Brain microvascular endothelial cell (primary cell): Measurements from ENCODE around the gene PCSK2.

Experiments used
- DNase-seq: peaks from one replicate; pipeline ENCODE4 v3.0.0-alpha.2; 2020
- H3K27ac ChIP-seq: fragments of 250-450 bp; sonication (Bioruptor Pico); 2 replicates; pipeline ENCODE4 v1.5.1; 2020; ENCODE audit warnings: mild to moderate bottlenecking, moderate library complexity
- H3K27me3 ChIP-seq: fragments of 250-450 bp; sonication (Bioruptor Pico); replicated peaks from 2 replicates; pipeline ENCODE4 v1.5.1; 2020; ENCODE audit warnings: mild to moderate bottlenecking
- H3K36me3 ChIP-seq: fragments of 250-450 bp; sonication (Bioruptor Pico); replicated peaks from 2 replicates; pipeline ENCODE4 v1.5.1; 2020; ENCODE audit warnings: mild to moderate bottlenecking
- H3K4me3 ChIP-seq: 2 replicates; pipeline ENCODE4 v1.5.1; 2011; ENCODE audit warnings: low read depth, mild to moderate bottlenecking, control low read depth, low read length, moderate library complexity
- in situ Hi-C: cut with HindIII; loops from 2 replicates; pipeline ENCODE4 v1.10.0; 2017; ENCODE audit warnings: low sequenced_read_pairs, low pct_ligation_motif_present
- TF ChIP-seq, protein P1 (sequence below): IDR thresholded peaks from 2 replicates; pipeline ENCODE4 v1.5.1; 2011; ENCODE audit warnings: low read depth, mild to moderate bottlenecking, moderate library complexity, low read length, control low read depth, inconsistent platforms; ENCODE audit errors: missing control alignments

The PCSK2 gene

DNA sequence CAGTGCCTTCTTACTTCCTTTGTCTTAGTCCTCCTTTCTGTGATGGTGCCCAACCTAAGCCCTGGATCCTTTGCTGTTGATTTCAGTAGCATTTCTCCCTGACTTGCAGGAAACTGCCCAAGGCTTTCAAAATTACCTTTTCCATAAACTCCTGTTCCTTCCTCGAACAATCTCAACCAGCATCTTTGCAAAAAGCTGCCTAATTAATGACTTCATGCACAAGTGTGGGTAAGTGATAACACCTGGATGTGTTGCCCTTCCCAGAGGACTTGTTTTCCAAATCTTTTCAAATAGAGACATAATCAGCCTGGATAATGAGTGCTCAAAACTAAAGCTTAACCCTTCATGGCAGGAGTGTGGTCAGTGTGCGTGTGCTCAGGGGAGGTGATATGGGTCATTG, 118.0 kb downstream of the PCSK2 start:
- Histone ChIP-seq H3K36me3 (no peaks in the 10 kb centered on the region), H3K27me3 (no peaks in the 10 kb centered on the region), H3K27ac (no peak overlapping the region), H3K4me3 (no peak overlapping the region)
- in situ Hi-C loops, result no loop called here
- DNase-seq, result no peak
- TF ChIP-seq, protein P1, sequence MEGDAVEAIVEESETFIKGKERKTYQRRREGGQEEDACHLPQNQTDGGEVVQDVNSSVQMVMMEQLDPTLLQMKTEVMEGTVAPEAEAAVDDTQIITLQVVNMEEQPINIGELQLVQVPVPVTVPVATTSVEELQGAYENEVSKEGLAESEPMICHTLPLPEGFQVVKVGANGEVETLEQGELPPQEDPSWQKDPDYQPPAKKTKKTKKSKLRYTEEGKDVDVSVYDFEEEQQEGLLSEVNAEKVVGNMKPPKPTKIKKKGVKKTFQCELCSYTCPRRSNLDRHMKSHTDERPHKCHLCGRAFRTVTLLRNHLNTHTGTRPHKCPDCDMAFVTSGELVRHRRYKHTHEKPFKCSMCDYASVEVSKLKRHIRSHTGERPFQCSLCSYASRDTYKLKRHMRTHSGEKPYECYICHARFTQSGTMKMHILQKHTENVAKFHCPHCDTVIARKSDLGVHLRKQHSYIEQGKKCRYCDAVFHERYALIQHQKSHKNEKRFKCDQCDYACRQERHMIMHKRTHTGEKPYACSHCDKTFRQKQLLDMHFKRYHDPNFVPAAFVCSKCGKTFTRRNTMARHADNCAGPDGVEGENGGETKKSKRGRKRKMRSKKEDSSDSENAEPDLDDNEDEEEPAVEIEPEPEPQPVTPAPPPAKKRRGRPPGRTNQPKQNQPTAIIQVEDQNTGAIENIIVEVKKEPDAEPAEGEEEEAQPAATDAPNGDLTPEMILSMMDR, result no peak

DNA sequence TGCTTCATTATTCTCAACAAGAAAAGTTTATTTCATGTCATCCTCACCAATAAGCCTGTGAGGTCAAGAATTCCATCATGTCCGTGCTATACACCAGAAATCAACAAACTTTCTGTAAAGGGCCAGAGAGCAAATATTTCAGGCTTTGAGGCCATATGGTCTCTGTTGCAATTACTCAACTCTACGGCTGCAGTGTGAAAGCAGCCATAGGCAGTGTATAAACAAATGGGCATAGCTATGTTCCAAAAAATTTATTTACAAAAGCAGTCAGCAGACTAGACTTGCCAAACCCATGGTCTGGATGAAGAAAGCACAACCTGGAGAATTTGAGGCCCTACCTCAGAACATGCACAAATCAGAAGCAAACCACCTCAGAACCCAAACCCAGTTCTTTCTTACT, 118.5 kb downstream of the PCSK2 start:
- no peak for DNase-seq
- no peaks in the 10 kb centered on the region for H3K27me3 ChIP-seq
- TF ChIP-seq, protein P1, result no peak
- no peaks in the 10 kb centered on the region for H3K36me3 ChIP-seq
- H3K4me3 ChIP-seq, result no peak overlapping the region
- H3K27ac ChIP-seq, result no peak overlapping the region
- in situ Hi-C loops, result no loop called here

DNA sequence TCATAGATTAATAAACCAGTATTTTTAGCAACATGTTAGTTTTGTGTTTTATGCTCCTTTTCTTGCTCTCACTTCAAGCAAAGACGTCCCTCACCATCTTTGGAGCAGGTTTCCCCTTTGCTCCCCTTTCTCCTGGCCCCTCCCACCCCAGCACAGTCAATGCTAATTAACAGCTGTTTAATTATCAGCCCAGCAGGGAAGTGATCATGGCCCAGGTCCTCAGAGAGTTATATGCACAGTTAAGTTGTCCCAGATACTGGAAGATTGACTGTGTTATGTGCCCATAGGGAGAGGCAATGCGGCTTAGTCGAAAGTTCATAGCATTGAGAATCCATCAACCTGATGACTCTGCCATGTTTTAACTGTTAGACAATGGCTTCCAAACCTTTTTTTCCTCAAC, 123.5 kb downstream of the PCSK2 start:
- in situ Hi-C loops, result no loop called here
- TF ChIP-seq, protein P1, result no peak

DNA sequence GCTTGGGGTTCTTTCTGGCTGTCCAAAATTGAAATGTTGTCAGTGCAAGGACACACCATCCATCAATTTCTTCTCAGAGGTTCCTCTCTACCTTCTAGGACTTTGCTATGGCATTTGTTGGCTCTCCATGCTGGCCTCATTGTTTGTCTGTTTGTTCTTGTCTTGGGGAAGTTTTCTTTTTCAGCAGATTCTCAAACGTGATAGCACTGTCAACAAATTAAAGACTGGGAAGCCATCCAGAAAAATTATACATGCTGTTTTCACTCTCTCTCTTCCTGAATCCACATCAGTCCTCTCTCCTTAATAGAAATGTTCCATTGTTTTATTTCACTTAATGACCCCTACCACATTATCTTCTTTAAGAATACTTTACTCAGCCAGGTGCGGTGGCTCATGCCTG, 130.4 kb downstream of the PCSK2 start:
- TF ChIP-seq, protein P1, result no peak
- DNase-seq, result no peak
- H3K36me3 ChIP-seq, result no peaks in the 10 kb centered on the region
- no peaks in the 10 kb centered on the region for H3K27me3 ChIP-seq
- in situ Hi-C loops, result no loop called here
- H3K4me3 ChIP-seq, result no peak overlapping the region
- no peak overlapping the region for H3K27ac ChIP-seq

More for the DNA sequence above, 123.5 kb downstream of the PCSK2 start:
- no peak overlapping the region for H3K27ac ChIP-seq
- H3K36me3 ChIP-seq, result no peaks in the 10 kb centered on the region
- H3K4me3 ChIP-seq, result no peak overlapping the region
- H3K27me3 ChIP-seq, result no peaks in the 10 kb centered on the region
- DNase-seq, result no peak

DNA sequence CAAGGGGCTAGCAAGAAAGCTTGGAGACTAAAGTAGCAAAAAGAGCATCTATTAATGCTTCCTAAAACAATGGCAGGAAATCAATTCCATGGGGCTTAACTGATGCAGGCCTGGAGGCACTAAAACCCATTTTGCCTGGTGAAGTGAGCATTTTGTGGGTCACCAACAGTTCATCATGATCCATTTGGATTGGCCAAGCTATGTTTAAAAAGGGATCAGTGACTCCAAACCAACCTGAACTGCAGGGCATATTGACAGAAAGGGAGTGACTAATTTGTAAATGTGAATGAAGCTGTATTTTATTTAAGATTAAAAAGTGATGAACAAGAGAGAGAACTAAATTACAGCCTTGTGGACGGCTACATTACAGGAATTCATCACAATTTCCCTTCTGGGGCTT, 132.0 kb downstream of the PCSK2 start:
- Histone ChIP-seq H3K36me3 (no peaks in the 10 kb centered on the region), H3K4me3 (no peak overlapping the region), H3K27ac (no peak overlapping the region), H3K27me3 (no peaks in the 10 kb centered on the region)
- in situ Hi-C loops, result no loop called here
- DNase-seq, result no peak
- TF ChIP-seq, protein P1, result no peak

DNA sequence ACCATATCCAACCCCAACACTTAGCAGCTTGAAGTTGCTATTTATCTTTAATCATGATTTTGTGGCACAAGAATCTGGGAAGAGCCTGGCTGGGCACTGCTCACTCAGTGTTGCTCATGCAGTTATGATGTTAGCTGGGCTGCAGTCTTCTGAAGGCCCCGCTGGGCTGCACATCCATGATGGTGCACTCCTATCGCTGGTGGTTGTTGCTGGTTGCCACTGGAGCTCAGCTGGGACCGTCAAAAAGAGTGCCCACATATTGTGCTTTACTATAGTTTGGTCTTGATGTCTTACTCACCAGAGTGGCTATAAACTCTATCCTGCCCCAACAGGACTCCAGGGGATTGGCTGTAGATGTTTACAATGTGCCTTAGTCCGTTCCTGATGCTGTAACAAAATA, 137.8 kb downstream of the PCSK2 start:
- Histone ChIP-seq H3K27me3 (no peaks in the 10 kb centered on the region), H3K36me3 (no peaks in the 10 kb centered on the region), H3K4me3 (no peak overlapping the region), H3K27ac (no peak overlapping the region)
- TF ChIP-seq, protein P1, result no peak
- in situ Hi-C loops, result no loop called here
- DNase-seq, result no peak
